ENCODE measurements around the gene ZNF775. TPM values are rescaled to one million over a fixed set of nuclear protein-coding genes. Genes with fewer than 3 reads are reported as not detected.

ZNF775 gene
- total RNA-seq, 1 donor from 2014 or later: 3.0 TPM

GRCh38 chr7:150409300-150410030, 30.3 kb downstream of the ZNF775 start:
- Mint-ChIP-seq H3K27me3 (ENCODE audit: insufficient read depth, low read depth) (peaks cover 11% of the 10 kb centered on the region), H3K9me3 (no peaks in the 10 kb centered on the region), H3K27ac (peak overlapping the region; percentile 57), H3K36me3 (peaks cover 11% of the 10 kb centered on the region), H3K4me3 (no peak overlapping the region), H3K4me1 (peaks cover 45% of the 10 kb centered on the region)
- H3K4me3 ChIP-seq: no peak overlapping the region
- H3K27me3 ChIP-seq: no peaks in the 10 kb centered on the region
- TF ChIP-seq EZH2phosphoT487 (IDR thresholded peaks at IDR 0.05): no peak
- TF ChIP-seq, protein P1, sequence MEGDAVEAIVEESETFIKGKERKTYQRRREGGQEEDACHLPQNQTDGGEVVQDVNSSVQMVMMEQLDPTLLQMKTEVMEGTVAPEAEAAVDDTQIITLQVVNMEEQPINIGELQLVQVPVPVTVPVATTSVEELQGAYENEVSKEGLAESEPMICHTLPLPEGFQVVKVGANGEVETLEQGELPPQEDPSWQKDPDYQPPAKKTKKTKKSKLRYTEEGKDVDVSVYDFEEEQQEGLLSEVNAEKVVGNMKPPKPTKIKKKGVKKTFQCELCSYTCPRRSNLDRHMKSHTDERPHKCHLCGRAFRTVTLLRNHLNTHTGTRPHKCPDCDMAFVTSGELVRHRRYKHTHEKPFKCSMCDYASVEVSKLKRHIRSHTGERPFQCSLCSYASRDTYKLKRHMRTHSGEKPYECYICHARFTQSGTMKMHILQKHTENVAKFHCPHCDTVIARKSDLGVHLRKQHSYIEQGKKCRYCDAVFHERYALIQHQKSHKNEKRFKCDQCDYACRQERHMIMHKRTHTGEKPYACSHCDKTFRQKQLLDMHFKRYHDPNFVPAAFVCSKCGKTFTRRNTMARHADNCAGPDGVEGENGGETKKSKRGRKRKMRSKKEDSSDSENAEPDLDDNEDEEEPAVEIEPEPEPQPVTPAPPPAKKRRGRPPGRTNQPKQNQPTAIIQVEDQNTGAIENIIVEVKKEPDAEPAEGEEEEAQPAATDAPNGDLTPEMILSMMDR (IDR thresholded peaks at IDR 0.05): no peak
- no peak for TF ChIP-seq EZH2 (IDR thresholded peaks at IDR 0.05)
- no peak overlapping the region for H2AFZ ChIP-seq (replicated peaks)
- H3K36me3 ChIP-seq: no peaks in the 10 kb centered on the region
- H3K9me3 ChIP-seq (ENCODE audit: low read depth): no peaks in the 10 kb centered on the region
- H3K9ac ChIP-seq: no peak overlapping the region
- H3K27ac ChIP-seq: no peak overlapping the region
- DNase-seq (ENCODE audit: low spot score): no peak
- H3K79me2 ChIP-seq (ENCODE audit: low read depth): no peaks in the 10 kb centered on the region
- H4K20me1 ChIP-seq (ENCODE audit: low read depth): no peaks in the 10 kb centered on the region
- H3K4me2 ChIP-seq: no peak overlapping the region
- H3K4me1 ChIP-seq: peaks cover 14% of the 10 kb centered on the region
- peaks cover 18% of the 10 kb centered on the region for H3F3A ChIP-seq (ENCODE audit: low read depth)

GRCh38 chr7:150410131-150410530, 31.0 kb downstream of the ZNF775 start:
- H3K4me1 ChIP-seq: peaks cover 9% of the 10 kb centered on the region
- Mint-ChIP-seq H3K4me1 (peaks cover 43% of the 10 kb centered on the region), H3K4me3 (no peak overlapping the region), H3K27me3 (ENCODE audit: insufficient read depth, low read depth) (peaks cover 16% of the 10 kb centered on the region), H3K9me3 (no peaks in the 10 kb centered on the region), H3K36me3 (peaks cover 11% of the 10 kb centered on the region), H3K27ac (no peak overlapping the region)
- no peaks in the 10 kb centered on the region for H4K20me1 ChIP-seq (ENCODE audit: low read depth)
- no peaks in the 10 kb centered on the region for H3K79me2 ChIP-seq (ENCODE audit: low read depth)
- no peak for DNase-seq (ENCODE audit: low spot score)
- H3F3A ChIP-seq (ENCODE audit: low read depth): peaks cover 13% of the 10 kb centered on the region
- H3K9ac ChIP-seq: no peak overlapping the region
- H2AFZ ChIP-seq (replicated peaks): no peak overlapping the region
- H3K27ac ChIP-seq: no peak overlapping the region
- no peak for TF ChIP-seq EZH2 (IDR thresholded peaks at IDR 0.05)
- no peak for TF ChIP-seq EZH2phosphoT487 (IDR thresholded peaks at IDR 0.05)
- TF ChIP-seq, protein P1 (IDR thresholded peaks at IDR 0.05): no peak
- no peak overlapping the region for H3K4me3 ChIP-seq
- no peaks in the 10 kb centered on the region for H3K27me3 ChIP-seq
- H3K4me2 ChIP-seq: no peak overlapping the region
- no peaks in the 10 kb centered on the region for H3K36me3 ChIP-seq
- no peaks in the 10 kb centered on the region for H3K9me3 ChIP-seq (ENCODE audit: low read depth)

GRCh38 chr7:150410680-150411346, 31.7 kb downstream of the ZNF775 start:
- Mint-ChIP-seq H3K27me3 (ENCODE audit: insufficient read depth, low read depth) (peaks cover 18% of the 10 kb centered on the region), H3K4me1 (peaks cover 46% of the 10 kb centered on the region), H3K27ac (peak overlapping the region; percentile 80), H3K9me3 (no peaks in the 10 kb centered on the region), H3K4me3 (peak overlapping the region; percentile 63), H3K36me3 (peaks cover 11% of the 10 kb centered on the region)
- peaks cover 13% of the 10 kb centered on the region for H3F3A ChIP-seq (ENCODE audit: low read depth)
- H3K9me3 ChIP-seq (ENCODE audit: low read depth): no peaks in the 10 kb centered on the region
- H3K79me2 ChIP-seq (ENCODE audit: low read depth): no peaks in the 10 kb centered on the region
- no peak for TF ChIP-seq EZH2phosphoT487 (IDR thresholded peaks at IDR 0.05)
- TF ChIP-seq, protein P1 (IDR thresholded peaks at IDR 0.05): no peak
- no peak for TF ChIP-seq EZH2 (IDR thresholded peaks at IDR 0.05)
- no peak for DNase-seq (ENCODE audit: low spot score)
- H3K4me3 ChIP-seq: no peak overlapping the region
- H3K4me1 ChIP-seq: peaks cover 9% of the 10 kb centered on the region
- H3K4me2 ChIP-seq: no peak overlapping the region
- H3K27ac ChIP-seq: no peak overlapping the region
- no peaks in the 10 kb centered on the region for H3K36me3 ChIP-seq
- H3K27me3 ChIP-seq: no peaks in the 10 kb centered on the region
- H4K20me1 ChIP-seq (ENCODE audit: low read depth): no peaks in the 10 kb centered on the region
- no peak overlapping the region for H2AFZ ChIP-seq (replicated peaks)
- H3K9ac ChIP-seq: no peak overlapping the region
